ENCODE data around the gene PFDN6. TPM values are rescaled to one million over a fixed set of nuclear protein-coding genes. Genes with fewer than 3 reads are reported as not detected.

PFDN6 gene
- total RNA-seq (2014; rRNA removed), result 153 and 181 TPM in 2 replicates
- Bru-seq, nascent RNA, result percentile 81 among the genes with signal in this experiment
- BruChase-seq, experiment 1, labeled RNA remaining after a 6-hour chase, result percentile 80 among the genes with signal in this experiment
- BruChase-seq, experiment 2, labeled RNA remaining after a 2-hour chase, result percentile 74 among the genes with signal in this experiment
- long read RNA-seq, partial matches to known transcripts, result 0 of 187 reads
- long read RNA-seq, other reads (novel, unspliced or antisense), result 186 of 187 reads

- CTCF ChIA-PET, result no interaction called here
- peaks cover 52% of the 10 kb centered on the region for H3K79me2 ChIP-seq (ENCODE audit: low read length)
- intact Hi-C loops (cut with micrococcal nuclease), result loop anchor here (1.0 kb wide), 1 partner anchor 10 kb away; no protein-coding TSS in a partner anchor
- no peak for TF ChIP-seq EZH2 (IDR thresholded peaks at IDR 0.05; ENCODE audit: low read length, unreplicated experiment)
- TF ChIP-seq CTCF (conservative IDR thresholded peaks at IDR 0.05; ENCODE audit: low read depth, low read length), result no peak
- TF ChIP-seq EZH2phosphoT487 (IDR thresholded peaks at IDR 0.05; ENCODE audit: borderline replicate concordance, low read length), result no peak
- POLR2A ChIA-PET (ENCODE audit: unreplicated experiment), result interaction anchor here (0.6 to 1.5 kb wide), 4 partner anchors 10 to 317 kb away, joined by 4 to 12 read pairs (median 8); partner anchors contain the start of genes RPS18 and VPS52
- no peaks in the 10 kb centered on the region for H3K27me3 ChIP-seq (ENCODE audit: low read length)
- peaks cover 41% of the 10 kb centered on the region for H3K36me3 ChIP-seq (ENCODE audit: low read depth, low read length)
- no peaks in the 10 kb centered on the region for H3K9me3 ChIP-seq (ENCODE audit: low read length)
- peaks cover 17% of the 10 kb centered on the region for H3K4me1 ChIP-seq (ENCODE audit: insufficient read depth, low read length)
- H4K20me1 ChIP-seq (ENCODE audit: low read length), result no peaks in the 10 kb centered on the region
- H3K9me2 ChIP-seq (replicated peaks; ENCODE audit: low read length), result no peaks in the 10 kb centered on the region
- peak within 1 kb of the TSS; percentile 97 for H3K4me3 ChIP-seq (ENCODE audit: low read length)
- peak; percentile 95 for ATAC-seq
- no TSS peak for BruUV-seq (replicated peaks)
- H3K4me2 ChIP-seq (ENCODE audit: low read length), result peak within 1 kb of the TSS; percentile 98
- H3F3A ChIP-seq (ENCODE audit: low read length, unreplicated experiment), result no peaks in the 10 kb centered on the region
- H3K9ac ChIP-seq (ENCODE audit: low read length), result peak within 1 kb of the TSS; percentile 91
- H2AFZ ChIP-seq (ENCODE audit: low read length), result peak within 1 kb of the TSS; percentile 98
- peak; percentile 88 for DNase-seq
- H3K27ac ChIP-seq (ENCODE audit: low read length), result peak within 1 kb of the TSS; percentile 6
These were observed at the start of gene PFDN6, which contains the start of gene WDR46 for GRCh38 chr6:33288921-33289783. PFDN6 (plus strand) TSS chr6:33289601; CDS start chr6:33289857, 256 bp downstream. WDR46 (minus strand) TSS chr6:33289239; CDS start chr6:33289170, 69 bp downstream.

- ChIA-PET POLR2A (ENCODE audit: unreplicated experiment) (no interaction called here), CTCF (no interaction called here)
- intact Hi-C loops (cut with micrococcal nuclease), result no loop called here
These were observed 47.4 kb upstream of the PFDN6 start for GRCh38 chr6:33241968-33242367.

GRCh38 chr6:33243476-33243875 is 45.9 kb upstream of the PFDN6 start:
- POLR2A ChIA-PET (ENCODE audit: unreplicated experiment), result no interaction called here

More at GRCh38 chr6:33241968-33242367, 47.4 kb upstream of the PFDN6 start:
- Histone ChIP-seq H3F3A (ENCODE audit: low read length, unreplicated experiment) (no peaks in the 10 kb centered on the region), H3K27me3 (ENCODE audit: low read length) (peaks cover 23% of the 10 kb centered on the region; the same call in 1 of the 2 replicates), H3K4me1 (ENCODE audit: insufficient read depth, low read length) (no peaks in the 10 kb centered on the region), H3K4me3 (ENCODE audit: low read length) (no peak overlapping the region), H3K36me3 (ENCODE audit: low read depth, low read length) (no peaks in the 10 kb centered on the region), H2AFZ (ENCODE audit: low read length) (no peak overlapping the region), H3K9me3 (ENCODE audit: low read length) (no peaks in the 10 kb centered on the region), H3K79me2 (ENCODE audit: low read length) (no peaks in the 10 kb centered on the region), H3K9ac (ENCODE audit: low read length) (no peak overlapping the region), H3K9me2 (replicated peaks; ENCODE audit: low read length) (no peaks in the 10 kb centered on the region), H3K4me2 (ENCODE audit: low read length) (no peak overlapping the region), H4K20me1 (ENCODE audit: low read length) (no peaks in the 10 kb centered on the region), H3K27ac (ENCODE audit: low read length) (no peak overlapping the region)
- no TSS peak for BruUV-seq (replicated peaks)
- TF ChIP-seq EZH2phosphoT487 (IDR thresholded peaks at IDR 0.05; ENCODE audit: borderline replicate concordance, low read length), result no peak
- no peak for ATAC-seq
- DNase-seq, result no peak

More at GRCh38 chr6:33243476-33243875, 45.9 kb upstream of the PFDN6 start:
- Histone ChIP-seq H3K4me3 (ENCODE audit: low read length) (no peak overlapping the region), H3K4me1 (ENCODE audit: insufficient read depth, low read length) (peaks cover 5% of the 10 kb centered on the region; the same call in 1 of the 2 replicates), H3F3A (ENCODE audit: low read length, unreplicated experiment) (no peaks in the 10 kb centered on the region), H3K9me3 (ENCODE audit: low read length) (no peaks in the 10 kb centered on the region), H3K36me3 (ENCODE audit: low read depth, low read length) (no peaks in the 10 kb centered on the region), H3K79me2 (ENCODE audit: low read length) (no peaks in the 10 kb centered on the region), H3K4me2 (ENCODE audit: low read length) (no peak overlapping the region), H3K9me2 (replicated peaks; ENCODE audit: low read length) (no peaks in the 10 kb centered on the region), H4K20me1 (ENCODE audit: low read length) (no peaks in the 10 kb centered on the region), H3K27ac (ENCODE audit: low read length) (no peak overlapping the region), H3K27me3 (ENCODE audit: low read length) (peaks cover 23% of the 10 kb centered on the region; the same call in 1 of the 2 replicates), H2AFZ (ENCODE audit: low read length) (no peak overlapping the region), H3K9ac (ENCODE audit: low read length) (no peak overlapping the region)
- CTCF ChIA-PET, result no interaction called here
- no TSS peak for BruUV-seq (replicated peaks)
- no peak for ATAC-seq
- intact Hi-C loops (cut with micrococcal nuclease), result no loop called here
- DNase-seq, result no peak
- TF ChIP-seq CTCF (conservative IDR thresholded peaks at IDR 0.05; ENCODE audit: low read depth, low read length), result no peak
- no peak for TF ChIP-seq EZH2phosphoT487 (IDR thresholded peaks at IDR 0.05; ENCODE audit: borderline replicate concordance, low read length)
- TF ChIP-seq EZH2 (IDR thresholded peaks at IDR 0.05; ENCODE audit: low read length, unreplicated experiment), result no peak
